Germinal center (tissue), 1 donor: ENCODE data around the gene DENND6A.
A peak's percentile ranks its signal among the peaks of the same experiment; 100 is the strongest.
"Not testable (repeated sequence)": the region's sequence is repeated elsewhere in the genome, so short reads cannot be mapped to it uniquely, and the experiment has no call there.

Experiments used
- DNase-seq: peaks from one replicate; pipeline ENCODE4 v3.0.0; 2012; ENCODE audit warnings: mixed read lengths, low spot score

Gene DENND6A

GRCh38 chr3:57637391-57637790, 55.5 kb downstream of the DENND6A start:
- no peak for DNase-seq

DNA sequence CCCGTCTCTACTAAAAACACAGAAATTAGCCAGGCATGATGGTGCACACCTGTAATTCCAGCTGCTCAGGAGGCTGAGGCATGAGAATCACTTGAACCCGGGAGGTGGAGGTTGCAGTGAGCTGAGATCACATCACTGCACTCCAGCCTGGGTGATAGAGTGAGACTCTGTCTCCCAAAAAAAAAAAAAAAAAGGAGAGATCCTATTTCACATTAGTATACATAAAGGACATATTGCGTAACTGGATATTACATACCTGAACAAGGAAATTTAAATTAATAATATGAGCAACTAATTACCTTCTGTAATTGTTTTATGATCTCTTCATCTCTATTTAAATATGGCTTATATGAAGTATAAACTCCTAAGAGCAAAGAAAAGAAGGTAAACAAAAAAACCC, 58.6 kb downstream of the DENND6A start:
- DNase-seq: not testable (repeated sequence)

GRCh38 chr3:57627976-57628375, 64.9 kb downstream of the DENND6A start:
- DNase-seq: no peak

DNA sequence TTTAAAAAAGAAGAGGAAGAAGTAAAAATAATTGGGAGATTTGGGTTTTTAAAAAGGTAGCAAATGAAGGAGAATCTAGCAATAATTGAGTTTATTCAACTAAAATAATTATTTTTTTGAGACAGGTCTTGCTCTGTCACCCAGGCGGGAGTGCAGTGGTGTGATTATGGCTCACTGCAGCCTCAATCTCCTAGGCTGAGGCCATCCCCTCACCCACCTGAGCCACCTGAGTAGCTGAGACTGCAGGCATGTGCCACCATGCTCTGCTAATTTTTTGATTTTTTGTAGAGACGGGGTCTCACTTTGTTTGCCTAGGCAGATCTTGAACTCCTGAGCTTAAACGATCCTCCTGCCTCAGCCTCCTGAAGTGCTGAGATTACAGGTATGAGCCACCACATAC, 68.1 kb downstream of the DENND6A start:
- DNase-seq: no peak

- DNase-seq: no peak
Observed at GRCh38 chr3:57622362-57622761, 70.5 kb downstream of the DENND6A start.

GRCh38 chr3:57617739-57618138, 75.1 kb downstream of the DENND6A start:
- DNase-seq: no peak

DNA sequence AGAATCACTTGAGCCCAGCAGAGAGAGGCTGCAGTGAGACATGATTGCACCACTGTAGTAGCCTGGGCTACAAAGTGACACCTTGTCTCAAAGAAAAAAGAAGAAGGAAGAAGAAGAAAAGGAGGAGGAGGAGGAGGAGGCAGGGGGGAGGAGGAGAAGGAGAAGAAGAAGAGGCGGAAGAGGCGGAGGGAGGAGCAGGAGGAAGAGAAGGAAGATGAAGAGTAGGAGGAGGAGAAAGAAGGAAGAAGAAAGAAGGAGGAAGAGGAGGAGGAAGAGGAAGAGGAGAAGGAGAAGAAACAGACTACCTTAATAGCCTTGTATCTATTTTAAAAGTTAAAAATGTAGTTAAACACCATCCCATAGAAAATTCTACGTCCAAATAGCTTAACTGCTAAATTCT, 76.6 kb downstream of the DENND6A start:
- DNase-seq: no peak

DNA sequence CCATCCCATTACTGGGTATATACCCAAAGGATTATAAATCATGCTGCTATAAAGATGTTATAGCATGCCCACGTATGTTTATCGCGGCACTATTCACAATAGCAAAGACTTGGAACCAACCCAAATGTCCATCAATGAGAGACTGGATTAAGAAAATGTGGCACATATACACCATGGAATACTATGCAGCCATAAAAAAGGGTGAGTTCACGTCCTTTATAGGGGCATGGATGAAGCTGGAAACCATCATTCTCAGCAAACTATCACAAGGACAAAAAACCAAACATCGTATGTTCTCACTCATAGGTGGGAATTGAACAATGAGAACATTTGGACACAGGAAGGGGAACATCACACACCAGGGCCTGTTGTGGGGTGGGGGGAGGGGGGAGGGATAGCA, 81.0 kb downstream of the DENND6A start:
- not testable (repeated sequence) for DNase-seq

DNA sequence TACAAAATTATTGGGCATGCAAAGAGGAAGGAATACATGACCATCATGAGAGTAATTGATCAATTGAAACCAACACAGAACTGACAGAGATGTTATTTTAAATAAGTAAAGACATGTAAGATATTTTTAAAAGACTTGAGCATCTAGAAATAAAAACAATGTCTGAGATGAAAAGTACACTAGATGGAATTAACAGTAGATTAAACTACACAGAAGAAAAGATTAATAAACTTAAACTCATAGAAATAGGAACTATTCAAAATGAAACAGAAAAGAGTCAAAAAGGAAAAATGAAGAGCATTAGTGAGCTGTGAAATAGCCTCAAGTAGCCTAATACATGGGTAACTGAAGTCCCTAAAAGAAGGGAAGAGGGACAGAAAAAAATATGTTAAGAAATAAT, 87.2 kb downstream of the DENND6A start:
- DNase-seq: no peak

DNA sequence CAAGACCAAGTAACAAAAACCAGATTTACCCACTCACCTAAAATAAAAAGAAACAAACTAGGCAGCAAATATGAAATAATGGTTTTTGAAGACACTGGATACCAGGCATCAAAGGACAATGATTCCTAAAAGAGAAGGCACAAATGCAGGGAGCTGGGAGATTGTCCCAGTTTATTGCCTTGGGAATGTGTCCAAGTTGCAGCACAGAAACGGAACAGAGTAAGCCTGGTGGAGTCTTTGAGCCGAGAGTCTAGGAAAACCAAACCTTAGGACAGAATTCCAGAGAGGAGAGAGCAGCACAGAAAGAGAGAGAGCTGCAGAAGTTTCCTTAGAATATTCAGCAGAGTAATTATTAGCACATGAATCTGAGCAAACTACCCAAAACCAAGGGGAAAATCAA, 87.9 kb downstream of the DENND6A start:
- DNase-seq: no peak

- no peak for DNase-seq
Observed at GRCh38 chr3:57600195-57600594, 92.7 kb downstream of the DENND6A start.

GRCh38 chr3:57598765-57599360, 94.0 kb downstream of the DENND6A start:
- no peak for DNase-seq

GRCh38 chr3:57597127-57597923, 95.6 kb downstream of the DENND6A start, which contains the start of gene ARF4:
Gene ARF4, minus strand, starts transcription at chr3:57597344. Its CDS starts 204 bp downstream, at chr3:57597140.
- DNase-seq: peak; percentile 100

- peak; percentile 53 for DNase-seq
Observed at GRCh38 chr3:57596495-57597126, 96.3 kb downstream of the DENND6A start.

DNA sequence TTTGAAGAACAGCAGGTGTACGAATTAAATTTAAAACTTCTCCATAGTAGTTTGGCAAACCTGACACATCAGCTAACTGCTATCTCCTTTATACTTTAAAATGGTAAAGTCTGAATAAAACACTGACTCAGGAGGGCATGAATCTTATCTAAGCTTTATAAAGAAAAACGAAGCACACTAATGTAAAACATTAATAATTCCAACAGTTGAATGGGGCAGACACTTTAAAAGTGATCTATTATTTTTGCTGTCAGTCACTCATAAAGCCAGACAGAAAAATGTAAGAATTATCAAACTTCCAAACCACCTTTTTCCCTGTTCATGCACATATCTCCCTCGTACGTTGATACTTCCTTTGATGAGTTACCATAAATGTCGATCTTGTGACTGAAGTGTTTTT, 98.3 kb downstream of the DENND6A start:
- no peak for DNase-seq

DNA sequence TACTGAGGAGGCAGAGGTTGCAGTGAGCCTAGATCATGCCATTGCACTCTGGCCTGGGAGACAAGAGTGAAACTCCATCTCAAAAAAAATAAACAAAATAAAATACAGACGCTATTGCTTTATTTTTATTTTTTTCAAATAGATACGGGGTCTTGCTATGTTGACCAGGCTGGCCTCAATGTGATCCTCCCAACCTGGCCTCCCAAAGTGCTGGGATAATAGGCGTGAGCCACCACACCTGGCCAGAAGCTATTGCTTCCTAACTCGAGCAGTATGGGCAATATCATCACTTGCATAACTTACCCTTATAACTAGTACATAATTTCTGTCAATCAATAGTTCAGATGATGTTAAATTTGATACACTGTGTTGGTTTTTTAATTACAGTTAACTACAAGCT, 98.7 kb downstream of the DENND6A start:
- DNase-seq: no peak

- DNase-seq: no peak
Observed at GRCh38 chr3:57592306-57592705, 100.6 kb downstream of the DENND6A start.

GRCh38 chr3:57587905-57588304, 105.0 kb downstream of the DENND6A start:
- DNase-seq: no peak

DNA sequence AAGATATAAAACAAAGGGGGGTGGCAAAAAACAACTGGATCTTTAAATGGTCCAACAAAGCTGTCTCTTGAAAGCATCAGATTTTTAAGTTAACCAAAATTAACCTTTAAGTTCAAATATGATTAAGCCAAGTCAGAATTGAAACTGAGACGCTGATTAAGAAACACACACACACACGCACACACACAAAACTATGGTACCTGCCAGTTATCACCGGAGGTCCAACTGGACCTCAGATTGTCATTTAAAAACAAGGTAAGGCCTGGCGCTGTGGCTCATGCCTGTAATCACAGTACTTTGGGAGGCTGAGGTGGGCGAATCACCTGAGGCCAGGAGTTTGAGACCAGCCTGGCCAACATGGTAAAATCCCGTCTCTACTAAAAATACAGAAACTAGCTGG, 106.1 kb downstream of the DENND6A start:
- DNase-seq: no peak

GRCh38 chr3:57583544-57583943, 109.3 kb downstream of the DENND6A start:
- no peak for DNase-seq

- DNase-seq: peak; percentile 54
Observed at GRCh38 chr3:57582474-57583168, 110.3 kb downstream of the DENND6A start.

- DNase-seq: no peak
Observed at GRCh38 chr3:57577801-57578200, 115.1 kb downstream of the DENND6A start.
